Measurements from ENCODE around the gene CFAP53.

- no peak for TF ChIP-seq CTCF (IDR thresholded peaks at IDR 0.05; ENCODE audit: low read length)
- no peak for TF ChIP-seq EZH2 (optimal IDR thresholded peaks at IDR 0.05; ENCODE audit: low read depth, low read length)
- TF ChIP-seq EZH2phosphoT487 (IDR thresholded peaks at IDR 0.05; ENCODE audit: low read length): no peak
These were observed 76.1 kb downstream of the CFAP53 start for GRCh38 chr18:50190236-50190635.
